KMS-11 (cell line): Measurements from ENCODE around the gene ZAR1.

Experiments used
- H2AFZ ChIP-seq: fragments of 200-600 bp; sonication (generic); 2 replicates; pipeline ENCODE4 v1.6.1; 2016; ENCODE audit warnings: antibody characterized with exemption, mixed run types, low read depth
- H3K27ac ChIP-seq: fragments of 200-600 bp; sonication (generic); 2 replicates; pipeline ENCODE4 v1.6.1; 2016; ENCODE audit warnings: mild to moderate bottlenecking, mixed run types
- H3K27me3 ChIP-seq: fragments of 200-600 bp; sonication (generic); 2 replicates; pipeline ENCODE4 v1.6.1; 2017; ENCODE audit warnings: mild to moderate bottlenecking, low read depth, mixed run types, moderate library complexity; ENCODE audit not compliant: insufficient read depth
- H3K36me3 ChIP-seq: fragments of 200-600 bp; sonication (generic); 2 replicates; pipeline ENCODE4 v1.6.1; 2017; ENCODE audit warnings: mild to moderate bottlenecking, mixed run types; ENCODE audit not compliant: insufficient read depth
- H3K4me1 ChIP-seq: fragments of 200-600 bp; sonication (generic); 2 replicates; pipeline ENCODE4 v1.6.1; 2016; ENCODE audit warnings: mild to moderate bottlenecking, low read depth, mixed run types; ENCODE audit not compliant: poor library complexity, severe bottlenecking
- H3K4me2 ChIP-seq: fragments of 200-600 bp; sonication (generic); 2 replicates; pipeline ENCODE4 v1.7.0; 2016; ENCODE audit warnings: mild to moderate bottlenecking, mixed run types
- H3K4me3 ChIP-seq: fragments of 200-600 bp; sonication (generic); IDR thresholded peaks from 2 replicates; pipeline ENCODE4 v1.6.1; 2017; ENCODE audit warnings: low read depth, low read length, mixed read lengths; ENCODE audit not compliant: insufficient read depth
- H3K79me2 ChIP-seq: fragments of 200-600 bp; sonication (generic); 2 replicates; pipeline ENCODE4 v1.6.1; 2016; ENCODE audit warnings: low read depth, mixed run types; ENCODE audit not compliant: insufficient read depth
- H3K9ac ChIP-seq: fragments of 200-600 bp; sonication (generic); 2 replicates; pipeline ENCODE4 v1.6.1; 2016; ENCODE audit warnings: mild to moderate bottlenecking, mixed run types
- H4K20me1 ChIP-seq: fragments of 200-600 bp; sonication (generic); 2 replicates; pipeline ENCODE4 v1.6.1; 2016; ENCODE audit warnings: mild to moderate bottlenecking, mixed run types; ENCODE audit not compliant: insufficient read depth
- TF ChIP-seq, protein P1 (sequence below): fragments of 200-600 bp; sonication (generic); conservative IDR thresholded peaks from 2 replicates; pipeline ENCODE4 v1.6.1; 2017; ENCODE audit warnings: low read depth, mild to moderate bottlenecking, antibody characterized with exemption, low read length, moderate library complexity, mixed read lengths

ZAR1 gene

DNA sequence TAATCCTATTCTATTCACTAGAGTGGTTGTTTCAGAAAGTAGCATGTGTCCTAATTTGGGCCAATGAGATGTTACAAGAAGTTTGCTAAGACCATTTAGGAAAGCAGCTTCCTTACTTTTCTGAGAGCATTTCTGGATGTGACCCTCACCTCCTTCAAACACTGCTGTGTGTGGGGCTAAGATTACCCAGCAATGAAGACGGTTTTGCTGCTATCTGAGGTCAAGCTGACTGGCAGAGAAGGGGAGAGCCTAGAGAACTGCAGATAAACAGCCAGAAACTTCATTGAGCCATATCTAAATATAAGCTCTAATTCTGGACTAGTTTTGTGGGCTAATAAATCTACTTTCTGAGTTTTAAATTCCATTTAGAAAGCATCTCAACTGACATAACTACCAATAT is 36.4 kb downstream of the ZAR1 start:
- Histone ChIP-seq H3K4me1 (no peaks in the 10 kb centered on the region), H3K9ac (no peak overlapping the region), H3K27me3 (no peaks in the 10 kb centered on the region), H4K20me1 (no peaks in the 10 kb centered on the region), H3K36me3 (peaks cover 2% of the 10 kb centered on the region; the same call in 1 of the 2 replicates), H3K4me2 (no peak overlapping the region), H2AFZ (no peak overlapping the region), H3K79me2 (no peaks in the 10 kb centered on the region), H3K27ac (no peak overlapping the region), H3K4me3 (no peak overlapping the region)
- TF ChIP-seq, protein P1, sequence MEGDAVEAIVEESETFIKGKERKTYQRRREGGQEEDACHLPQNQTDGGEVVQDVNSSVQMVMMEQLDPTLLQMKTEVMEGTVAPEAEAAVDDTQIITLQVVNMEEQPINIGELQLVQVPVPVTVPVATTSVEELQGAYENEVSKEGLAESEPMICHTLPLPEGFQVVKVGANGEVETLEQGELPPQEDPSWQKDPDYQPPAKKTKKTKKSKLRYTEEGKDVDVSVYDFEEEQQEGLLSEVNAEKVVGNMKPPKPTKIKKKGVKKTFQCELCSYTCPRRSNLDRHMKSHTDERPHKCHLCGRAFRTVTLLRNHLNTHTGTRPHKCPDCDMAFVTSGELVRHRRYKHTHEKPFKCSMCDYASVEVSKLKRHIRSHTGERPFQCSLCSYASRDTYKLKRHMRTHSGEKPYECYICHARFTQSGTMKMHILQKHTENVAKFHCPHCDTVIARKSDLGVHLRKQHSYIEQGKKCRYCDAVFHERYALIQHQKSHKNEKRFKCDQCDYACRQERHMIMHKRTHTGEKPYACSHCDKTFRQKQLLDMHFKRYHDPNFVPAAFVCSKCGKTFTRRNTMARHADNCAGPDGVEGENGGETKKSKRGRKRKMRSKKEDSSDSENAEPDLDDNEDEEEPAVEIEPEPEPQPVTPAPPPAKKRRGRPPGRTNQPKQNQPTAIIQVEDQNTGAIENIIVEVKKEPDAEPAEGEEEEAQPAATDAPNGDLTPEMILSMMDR = no peak

DNA sequence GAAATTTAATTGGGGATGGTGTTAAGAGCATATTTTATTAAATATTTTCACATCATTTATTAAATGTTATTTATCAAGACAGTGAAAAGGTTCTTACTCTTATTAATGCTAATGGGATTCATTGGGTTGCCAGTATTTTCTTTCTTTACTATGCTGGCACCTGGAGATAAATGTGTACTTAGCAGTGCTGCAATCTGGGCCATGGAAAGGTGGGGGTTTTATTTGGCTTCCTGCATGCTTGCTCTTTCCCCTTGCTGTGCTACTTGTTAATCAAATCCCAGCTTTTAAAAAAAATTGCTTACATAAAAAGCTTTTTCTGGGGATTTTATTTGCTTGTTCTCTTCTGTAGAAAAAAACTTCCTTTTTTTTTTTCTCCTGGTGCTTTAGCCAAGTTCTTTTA is 48.3 kb downstream of the ZAR1 start:
- TF ChIP-seq, protein P1 = no peak
- H3K4me2 ChIP-seq = no peak overlapping the region
- H3K79me2 ChIP-seq = no peaks in the 10 kb centered on the region
- no peaks in the 10 kb centered on the region for H3K4me1 ChIP-seq
- H3K27me3 ChIP-seq = no peaks in the 10 kb centered on the region
- no peak overlapping the region for H3K9ac ChIP-seq
- no peaks in the 10 kb centered on the region for H3K36me3 ChIP-seq
- no peak overlapping the region for H2AFZ ChIP-seq
- H3K4me3 ChIP-seq = no peak overlapping the region
- no peak overlapping the region for H3K27ac ChIP-seq
- H4K20me1 ChIP-seq = no peaks in the 10 kb centered on the region

DNA sequence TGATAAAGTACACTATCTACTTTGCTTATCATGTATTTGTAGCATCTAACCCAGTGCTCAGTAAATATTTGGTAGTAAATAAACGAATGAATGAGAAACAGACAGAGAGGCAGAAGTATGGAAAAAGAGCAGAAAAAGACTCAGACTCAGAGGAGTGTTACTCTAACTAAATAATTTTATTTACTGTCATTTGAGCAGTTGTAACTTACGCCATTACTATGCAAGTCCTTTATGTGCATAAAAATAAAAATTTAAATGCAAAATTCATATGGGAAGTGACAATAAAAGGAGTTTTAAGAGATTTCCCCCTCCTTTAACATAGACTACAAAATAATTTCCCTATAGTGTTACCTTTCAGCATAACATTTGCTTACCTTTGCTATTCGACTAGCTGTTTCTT is 49.5 kb downstream of the ZAR1 start:
- Histone ChIP-seq H3K27me3 (no peaks in the 10 kb centered on the region), H3K4me2 (no peak overlapping the region), H3K79me2 (no peaks in the 10 kb centered on the region), H3K4me3 (no peak overlapping the region), H2AFZ (no peak overlapping the region), H3K36me3 (no peaks in the 10 kb centered on the region), H4K20me1 (no peaks in the 10 kb centered on the region), H3K27ac (no peak overlapping the region), H3K9ac (no peak overlapping the region), H3K4me1 (no peaks in the 10 kb centered on the region)
- TF ChIP-seq, protein P1 = no peak

DNA sequence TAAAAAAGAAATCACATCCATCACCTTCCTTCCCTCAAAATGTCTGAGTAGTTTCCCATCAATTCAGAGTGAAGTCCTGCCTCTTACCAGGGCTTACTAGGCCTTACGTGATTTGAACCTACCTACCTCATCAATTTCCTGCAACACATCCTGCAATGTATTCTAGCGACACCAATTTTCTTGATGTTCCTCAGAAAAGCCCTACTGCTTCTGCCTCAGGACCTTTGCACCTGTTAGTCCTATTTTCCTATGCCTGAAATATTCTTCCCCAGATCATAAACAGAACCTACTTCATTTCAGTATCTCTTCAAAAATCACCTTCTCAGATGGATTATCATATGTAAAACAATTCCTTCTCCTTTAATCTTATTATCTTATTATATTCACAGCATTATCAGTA is 52.8 kb downstream of the ZAR1 start:
- H3K4me2 ChIP-seq = no peak overlapping the region
- H3K36me3 ChIP-seq = no peaks in the 10 kb centered on the region
- no peaks in the 10 kb centered on the region for H3K27me3 ChIP-seq
- H3K9ac ChIP-seq = no peak overlapping the region
- TF ChIP-seq, protein P1 = no peak
- no peaks in the 10 kb centered on the region for H3K4me1 ChIP-seq
- H3K4me3 ChIP-seq = no peak overlapping the region
- no peaks in the 10 kb centered on the region for H4K20me1 ChIP-seq
- H2AFZ ChIP-seq = no peak overlapping the region
- no peak overlapping the region for H3K27ac ChIP-seq
- H3K79me2 ChIP-seq = no peaks in the 10 kb centered on the region
